Smooth muscle cell (in vitro differentiated cells): Measurements from ENCODE around the gene NKTR. TPM values are rescaled to one million over a fixed set of nuclear protein-coding genes. Genes with fewer than 3 reads are reported as not detected.

Source experiments
- DNase-seq: peaks from one replicate; lab custom pipeline; 2025; ENCODE audit not compliant: unreplicated experiment; lab: John Stamatoyannopoulos, UW
- H2AFZ ChIP-seq: fragments of 200-600 bp; sonication (generic); 2 replicates; pipeline ENCODE4 v1.6.0; 2016; ENCODE audit warnings: antibody characterized with exemption, low read depth, mild to moderate bottlenecking
- H3F3A ChIP-seq: fragments of 200-600 bp; sonication (generic); 2 replicates; pipeline ENCODE4 v1.6.0; 2017; ENCODE audit warnings: antibody characterized with exemption, low read depth
- H3K27ac ChIP-seq: fragments of 200-600 bp; sonication (generic); 2 replicates; pipeline ENCODE4 v1.5.1; 2016; ENCODE audit warnings: low read depth, mild to moderate bottlenecking
- H3K27me3 ChIP-seq: fragments of 200-600 bp; sonication (generic); 2 replicates; pipeline ENCODE4 v1.6.1; 2016; ENCODE audit warnings: low read depth, mild to moderate bottlenecking
- H3K36me3 ChIP-seq: fragments of 200-600 bp; sonication (generic); 2 replicates; pipeline ENCODE4 v1.5.1; 2016; ENCODE audit warnings: low read depth
- H3K4me1 ChIP-seq: fragments of 200-600 bp; sonication (generic); 2 replicates; pipeline ENCODE4 v1.5.1; 2016; ENCODE audit warnings: low read depth
- H3K4me2 ChIP-seq: fragments of 200-600 bp; sonication (generic); 2 replicates; pipeline ENCODE4 v1.6.0; 2016; ENCODE audit warnings: mild to moderate bottlenecking
- H3K4me3 ChIP-seq: fragments of 200-600 bp; sonication (generic); 2 replicates; pipeline ENCODE4 v1.5.1; 2016; ENCODE audit warnings: mild to moderate bottlenecking
- H3K79me2 ChIP-seq: fragments of 200-600 bp; sonication (generic); 2 replicates; pipeline ENCODE4 v1.6.0; 2016; ENCODE audit warnings: low read depth, mild to moderate bottlenecking
- H3K9ac ChIP-seq: fragments of 200-600 bp; sonication (generic); 2 replicates; pipeline ENCODE4 v1.6.0; 2016; ENCODE audit warnings: low read depth
- H3K9me3 ChIP-seq: fragments of 200-600 bp; sonication (generic); replicated peaks from 2 replicates; pipeline ENCODE4 v1.5.1; 2016; ENCODE audit warnings: low read depth
- H4K20me1 ChIP-seq: fragments of 200-600 bp; sonication (generic); 2 replicates; pipeline ENCODE4 v1.6.0; 2016; ENCODE audit warnings: low read depth
- CTCF ChIP-seq: fragments of 200-600 bp; sonication (generic); IDR thresholded peaks from 2 replicates; pipeline ENCODE4 v1.5.1; 2017; ENCODE audit warnings: borderline replicate concordance, mild to moderate bottlenecking, antibody characterized with exemption; ENCODE audit not compliant: insufficient read depth, poor library complexity, severe bottlenecking
- WGBS: methylation state at CpG from one replicate; pipeline ENCODE4 v1.1.7; 2016; ENCODE audit warnings: low lambda C conversion rate; 5-methylcytosine and 5-hydroxymethylcytosine counted together
- polyA plus RNA-seq: library from polyadenylated mRNA; unstranded; fragments of >200 nt; fragmentation: Nextera tagmentation; extraction: Ambion mirVana; gene quantifications from 2 replicates; pipeline ENCODE4 v1.2.1, GENCODE V29; 2016
- total RNA-seq: library from RNA; depleted of rRNA; stranded (reverse); fragments of >200 nt; gene quantifications from 2 replicates; pipeline ENCODE4 v1.2.3, GENCODE V29; 2014

The NKTR gene
- total and polyA plus RNA-seq, 2 experiments from 2014 or later, result 37.1 to 91.3 TPM

- Histone ChIP-seq H3K36me3 (peaks cover 32% of the 10 kb centered on the region), H3K4me1 (no peaks in the 10 kb centered on the region), H3K79me2 (peaks cover 19% of the 10 kb centered on the region), H3K4me2 (no peak overlapping the region), H3K9me3 (no peaks in the 10 kb centered on the region), H3F3A (peaks cover 4% of the 10 kb centered on the region), H3K27me3 (no peaks in the 10 kb centered on the region), H3K27ac (no peak overlapping the region), H3K4me3 (no peak overlapping the region), H4K20me1 (peaks cover 45% of the 10 kb centered on the region), H3K9ac (no peak overlapping the region), H2AFZ (no peak overlapping the region)
- DNase-seq, result no peak
- 92% methylated on average over 6 of the region's 6 CpGs for WGBS
- no peak for TF ChIP-seq CTCF
These were observed 33.1 kb downstream of the NKTR start for GRCh38 chr3:42633544-42633943.

GRCh38 chr3:42635111-42635510 is 34.6 kb downstream of the NKTR start:
- no peak overlapping the region for H2AFZ ChIP-seq
- H3K9me3 ChIP-seq, result no peaks in the 10 kb centered on the region
- H3K27me3 ChIP-seq, result no peaks in the 10 kb centered on the region
- no peak for DNase-seq
- H3K4me2 ChIP-seq, result no peak overlapping the region
- peaks cover 39% of the 10 kb centered on the region for H4K20me1 ChIP-seq
- H3K79me2 ChIP-seq, result peaks cover 28% of the 10 kb centered on the region
- H3K4me1 ChIP-seq, result no peaks in the 10 kb centered on the region
- peaks cover 4% of the 10 kb centered on the region for H3F3A ChIP-seq
- TF ChIP-seq CTCF, result no peak
- no peak overlapping the region for H3K9ac ChIP-seq
- H3K27ac ChIP-seq, result peak overlapping the region; percentile 57
- H3K4me3 ChIP-seq, result no peak overlapping the region
- peaks cover 32% of the 10 kb centered on the region for H3K36me3 ChIP-seq
- WGBS, result 77% methylated on average over 2 of the region's 2 CpGs

GRCh38 chr3:42637001-42637400 is 36.5 kb downstream of the NKTR start:
- peaks cover 55% of the 10 kb centered on the region for H4K20me1 ChIP-seq
- DNase-seq, result no peak
- H3K36me3 ChIP-seq, result peaks cover 42% of the 10 kb centered on the region
- TF ChIP-seq CTCF, result no peak
- H3K9ac ChIP-seq, result no peak overlapping the region
- no peaks in the 10 kb centered on the region for H3K27me3 ChIP-seq
- no peak overlapping the region for H3K4me2 ChIP-seq
- H3K4me1 ChIP-seq, result no peaks in the 10 kb centered on the region
- H2AFZ ChIP-seq, result no peak overlapping the region
- WGBS, result 65% methylated on average over 6 of the region's 6 CpGs
- no peaks in the 10 kb centered on the region for H3K9me3 ChIP-seq
- H3F3A ChIP-seq, result peaks cover 4% of the 10 kb centered on the region
- H3K4me3 ChIP-seq, result no peak overlapping the region
- peaks cover 38% of the 10 kb centered on the region for H3K79me2 ChIP-seq
- H3K27ac ChIP-seq, result peak overlapping the region; percentile 57

- Histone ChIP-seq H3K4me2 (no peak overlapping the region), H3K36me3 (peaks cover 41% of the 10 kb centered on the region), H3K9me3 (no peaks in the 10 kb centered on the region), H4K20me1 (peaks cover 56% of the 10 kb centered on the region), H3K27ac (no peak overlapping the region), H2AFZ (no peak overlapping the region), H3K4me3 (no peak overlapping the region), H3K4me1 (no peaks in the 10 kb centered on the region), H3K79me2 (peaks cover 41% of the 10 kb centered on the region), H3K27me3 (no peaks in the 10 kb centered on the region), H3K9ac (no peak overlapping the region), H3F3A (peaks cover 4% of the 10 kb centered on the region)
- TF ChIP-seq CTCF, result no peak
- WGBS, result 98% methylated on average over 6 of the region's 6 CpGs
- DNase-seq, result no peak
These were observed 37.9 kb downstream of the NKTR start for GRCh38 chr3:42638339-42638842.
